DMS79 (cell line): Measurements from ENCODE around the gene TMEM44.
A peak's percentile ranks its signal among the peaks of the same experiment; 100 is the strongest.

ENCODE experiments used
- DNase-seq: peaks from one replicate; lab custom pipeline; 2025; lab: John Stamatoyannopoulos, UW

The TMEM44 gene, protein sequence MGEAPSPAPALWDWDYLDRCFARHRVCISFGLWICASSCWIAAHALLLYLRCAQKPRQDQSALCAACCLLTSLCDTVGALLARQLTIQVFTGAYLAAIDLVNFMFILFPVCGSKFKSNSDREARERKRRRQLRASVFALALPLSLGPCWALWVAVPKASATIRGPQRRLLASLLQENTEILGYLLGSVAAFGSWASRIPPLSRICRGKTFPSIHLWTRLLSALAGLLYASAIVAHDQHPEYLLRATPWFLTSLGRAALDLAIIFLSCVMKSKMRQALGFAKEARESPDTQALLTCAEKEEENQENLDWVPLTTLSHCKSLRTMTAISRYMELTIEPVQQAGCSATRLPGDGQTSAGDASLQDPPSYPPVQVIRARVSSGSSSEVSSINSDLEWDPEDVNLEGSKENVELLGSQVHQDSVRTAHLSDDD

DNA sequence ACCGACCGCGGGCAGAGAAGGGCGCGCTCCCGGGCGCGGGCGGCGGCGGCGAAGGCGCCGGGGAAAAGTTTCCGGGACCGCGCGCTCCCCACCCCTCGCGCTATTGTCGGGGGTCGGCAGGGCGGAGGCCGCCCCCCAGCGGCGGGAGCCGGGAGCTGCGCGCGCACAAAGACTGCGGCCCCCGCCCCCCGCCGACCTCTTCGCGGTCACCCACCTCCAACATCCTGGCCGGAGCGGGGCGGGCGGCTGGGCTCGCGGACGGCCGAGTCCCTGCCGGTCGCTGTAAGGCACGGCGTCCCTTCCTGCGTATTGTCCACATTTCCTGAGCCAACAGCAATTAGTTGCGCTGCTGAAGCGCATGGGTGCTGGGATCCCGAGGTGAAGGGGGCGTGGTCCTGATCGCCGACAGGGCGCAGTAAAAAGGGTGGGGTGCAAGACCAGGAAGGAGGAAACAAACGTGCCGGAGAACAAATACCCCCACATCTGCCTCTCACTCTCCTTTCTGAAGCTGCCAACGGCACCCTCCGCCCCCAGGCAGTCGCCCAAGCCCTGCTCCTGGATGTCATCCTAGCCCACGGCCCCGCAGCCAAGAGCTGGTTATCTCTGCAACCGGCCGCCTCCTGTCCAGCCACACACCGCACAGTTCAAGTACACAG lies at the start of gene TMEM44:
Gene TMEM44, minus strand, starts transcription at position 71 of the 656 bp plus-strand sequence. CDS start 204 bp downstream, outside the sequence.
- DNase-seq = peak; percentile 44

DNA sequence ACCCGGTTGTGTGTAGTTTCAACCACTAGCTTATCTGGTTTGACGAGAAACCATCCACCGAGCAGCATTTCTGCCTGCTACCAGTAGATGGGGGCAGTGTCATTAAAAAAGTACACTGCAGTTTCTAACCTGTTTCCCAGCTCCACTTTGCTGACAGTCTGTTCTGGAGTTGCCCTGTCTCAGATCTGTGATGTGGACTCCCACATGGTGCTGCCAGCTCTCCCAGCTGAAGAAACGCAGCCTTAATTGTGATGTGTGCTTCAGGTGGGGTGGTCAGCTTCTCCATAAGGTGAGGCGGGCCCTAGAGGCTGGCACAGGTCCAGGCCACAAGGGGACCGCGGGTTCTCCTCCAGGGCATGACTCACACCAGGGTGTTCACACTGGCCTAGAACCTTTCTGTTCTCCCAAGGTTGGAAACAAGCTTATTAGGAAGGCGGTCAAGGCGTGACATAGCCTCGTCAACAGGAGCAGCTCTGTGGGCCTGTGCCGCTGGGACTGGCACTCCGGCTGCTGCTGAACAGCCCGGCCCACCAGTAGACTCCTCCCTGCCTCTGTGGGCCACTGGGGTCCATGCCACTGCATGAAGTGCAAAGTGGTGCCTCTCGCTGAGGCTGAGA lies 49.6 kb upstream of the TMEM44 start:
- peak; percentile 85 for DNase-seq

DNA sequence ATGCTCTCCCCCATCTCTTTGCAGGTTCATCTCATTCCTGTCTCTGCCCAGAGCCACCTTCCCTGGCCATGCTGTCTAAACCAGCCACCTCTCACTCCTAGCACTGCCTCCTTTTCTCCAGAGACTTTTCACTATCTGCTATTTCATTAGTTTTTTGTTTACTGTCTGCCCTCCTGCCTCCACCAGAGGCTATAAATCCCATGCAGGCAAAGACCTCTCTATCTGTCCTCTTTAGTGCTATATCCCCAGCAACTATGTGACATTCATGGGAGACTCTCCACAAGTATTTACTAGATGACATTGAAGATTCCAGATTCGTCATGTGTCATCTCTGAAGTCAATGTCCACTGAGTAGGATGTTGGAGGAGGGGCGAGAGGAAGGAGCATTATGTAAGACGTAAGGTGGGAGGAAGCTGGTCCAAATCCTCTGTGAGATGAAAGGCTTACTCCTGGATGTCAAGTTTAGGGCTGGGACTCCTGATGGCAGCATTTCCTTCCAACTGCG lies 49.0 kb upstream of the TMEM44 start:
- DNase-seq = no peak

DNA sequence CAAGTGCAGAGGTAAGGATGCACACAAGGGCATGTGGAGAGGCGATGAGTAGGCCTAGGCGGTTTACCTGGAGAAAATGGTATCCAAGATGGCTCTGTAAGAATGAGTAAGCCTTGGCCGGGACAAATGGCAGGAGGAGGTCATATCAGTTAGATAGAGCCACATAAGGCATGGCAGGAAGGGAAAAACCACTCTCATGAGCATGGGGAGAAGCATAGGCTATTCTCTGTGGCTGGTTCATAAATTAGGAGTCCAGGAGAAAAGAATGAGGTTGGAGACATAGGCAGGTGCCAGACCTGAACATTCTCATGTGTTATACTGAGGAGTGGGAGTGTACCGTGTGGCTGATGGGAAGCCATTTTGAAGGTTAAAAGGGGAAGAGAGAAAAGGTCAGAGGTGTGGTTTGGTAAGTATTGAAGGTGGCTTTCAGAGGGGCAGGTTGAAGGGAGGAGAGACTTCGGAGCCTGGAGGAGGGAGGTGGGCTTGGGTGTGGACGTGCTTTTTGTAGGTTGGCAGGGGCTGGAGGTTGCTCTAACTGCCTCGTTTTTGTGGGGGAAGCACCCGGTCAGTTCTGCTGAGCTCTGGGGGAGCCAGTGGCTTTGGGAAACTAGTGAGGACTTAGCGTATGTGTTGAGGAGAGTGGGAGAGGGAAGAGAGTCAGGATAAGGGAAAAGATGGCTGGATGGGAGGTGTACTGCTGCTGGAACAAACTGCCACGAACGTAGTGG lies 47.8 kb upstream of the TMEM44 start:
- DNase-seq = no peak

DNA sequence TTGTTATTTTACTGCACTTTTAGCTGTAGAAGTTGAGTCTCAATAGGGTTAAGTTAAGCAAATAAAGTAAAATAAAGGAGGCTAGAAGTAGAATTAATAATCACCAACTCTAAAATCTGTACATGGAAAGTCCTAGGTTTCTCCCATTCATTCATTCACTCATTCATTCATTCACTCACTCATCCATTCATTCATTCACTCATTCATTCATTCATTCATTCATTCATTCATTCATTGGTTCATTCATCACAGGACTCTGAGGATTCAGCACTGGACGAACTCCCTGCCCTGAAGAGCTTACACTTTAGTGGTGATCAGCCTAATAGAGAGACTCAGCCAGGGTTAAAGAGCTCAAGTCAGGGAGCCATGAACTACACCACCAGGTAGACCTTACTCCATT lies 43.3 kb upstream of the TMEM44 start:
- DNase-seq = no peak

DNA sequence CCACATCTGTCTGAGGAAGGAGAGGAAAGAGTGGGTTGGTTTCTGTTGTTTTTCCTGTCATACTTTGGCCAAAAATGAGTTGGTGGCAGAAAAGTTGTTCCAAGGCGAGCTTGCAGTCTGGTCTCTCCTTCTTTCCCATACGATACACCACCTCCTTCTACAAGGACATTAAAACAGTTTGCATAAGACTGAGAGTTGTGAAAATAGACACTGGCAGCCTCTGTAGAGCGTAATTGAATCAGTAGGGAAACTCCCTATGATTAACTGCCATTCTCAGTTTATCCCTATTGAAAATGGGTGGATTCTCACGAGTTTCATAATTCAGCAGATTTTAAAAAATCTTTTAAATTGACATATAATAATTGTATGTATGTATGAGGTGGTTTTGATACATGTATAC lies 42.5 kb upstream of the TMEM44 start:
- no peak for DNase-seq

DNA sequence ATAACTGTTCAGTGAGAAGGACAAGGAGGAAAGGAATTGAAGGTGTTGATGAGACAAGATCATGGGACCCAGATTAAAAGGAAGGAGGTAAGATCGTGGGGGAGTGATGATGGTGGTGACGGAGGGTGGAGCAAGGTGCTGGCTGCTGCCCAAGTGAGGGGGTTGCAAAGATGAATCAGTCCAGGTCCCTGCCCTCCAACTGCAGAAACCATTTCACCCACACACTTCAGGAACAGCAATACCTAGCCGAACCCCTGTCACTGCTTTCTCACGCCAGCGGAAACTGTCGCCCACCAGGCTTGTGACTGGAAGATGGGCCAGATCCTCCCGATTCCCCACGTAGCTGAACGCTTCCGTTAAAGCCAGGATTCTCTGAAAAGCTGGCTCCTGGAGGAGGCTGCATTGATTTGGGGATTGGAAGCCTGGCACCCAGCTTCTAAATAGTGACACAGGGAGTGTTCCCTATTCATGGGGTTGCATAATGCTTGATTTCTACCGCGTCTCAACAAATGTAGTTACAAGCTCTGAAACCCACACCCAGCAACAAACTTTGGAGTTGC lies 41.9 kb upstream of the TMEM44 start:
- DNase-seq = no peak

DNA sequence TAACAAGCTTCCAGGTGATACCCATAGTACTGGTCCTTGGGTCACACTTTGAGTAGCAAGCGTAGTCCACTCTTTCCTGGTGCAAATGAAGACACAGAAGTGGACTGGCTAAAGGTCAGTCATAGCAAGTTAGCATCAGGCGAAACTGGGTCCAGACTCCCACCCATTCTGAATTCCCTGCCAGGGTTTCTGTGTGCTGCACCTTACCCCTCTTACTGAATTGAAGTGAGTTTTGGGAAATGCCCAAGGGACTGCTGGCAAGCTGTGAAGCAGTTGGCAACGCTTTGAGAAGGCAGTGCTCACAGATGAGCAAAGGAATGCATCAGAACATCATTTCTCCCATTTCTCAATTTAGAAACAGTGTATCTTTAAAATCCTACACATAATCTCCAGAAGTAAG lies 40.5 kb upstream of the TMEM44 start:
- DNase-seq = no peak

DNA sequence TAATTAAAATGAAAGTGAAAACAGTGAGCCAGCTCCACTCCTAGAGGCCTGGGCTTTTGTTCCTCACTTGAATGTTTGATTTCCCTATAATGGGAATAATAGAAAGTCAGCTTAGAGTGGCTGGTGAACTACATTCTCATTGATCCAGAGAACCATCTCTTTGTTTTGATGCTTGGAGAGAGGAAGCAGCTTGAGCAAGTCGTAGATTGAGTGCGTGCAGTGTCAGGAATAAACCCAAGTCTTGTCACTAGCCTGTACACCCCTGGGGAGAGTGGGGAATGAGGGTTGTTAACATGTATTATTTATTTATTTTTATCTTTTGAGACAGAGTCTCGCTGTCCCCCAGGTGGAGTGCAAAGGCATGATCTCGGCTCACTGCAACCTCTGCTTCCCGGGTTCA lies 39.7 kb upstream of the TMEM44 start:
- no peak for DNase-seq

DNA sequence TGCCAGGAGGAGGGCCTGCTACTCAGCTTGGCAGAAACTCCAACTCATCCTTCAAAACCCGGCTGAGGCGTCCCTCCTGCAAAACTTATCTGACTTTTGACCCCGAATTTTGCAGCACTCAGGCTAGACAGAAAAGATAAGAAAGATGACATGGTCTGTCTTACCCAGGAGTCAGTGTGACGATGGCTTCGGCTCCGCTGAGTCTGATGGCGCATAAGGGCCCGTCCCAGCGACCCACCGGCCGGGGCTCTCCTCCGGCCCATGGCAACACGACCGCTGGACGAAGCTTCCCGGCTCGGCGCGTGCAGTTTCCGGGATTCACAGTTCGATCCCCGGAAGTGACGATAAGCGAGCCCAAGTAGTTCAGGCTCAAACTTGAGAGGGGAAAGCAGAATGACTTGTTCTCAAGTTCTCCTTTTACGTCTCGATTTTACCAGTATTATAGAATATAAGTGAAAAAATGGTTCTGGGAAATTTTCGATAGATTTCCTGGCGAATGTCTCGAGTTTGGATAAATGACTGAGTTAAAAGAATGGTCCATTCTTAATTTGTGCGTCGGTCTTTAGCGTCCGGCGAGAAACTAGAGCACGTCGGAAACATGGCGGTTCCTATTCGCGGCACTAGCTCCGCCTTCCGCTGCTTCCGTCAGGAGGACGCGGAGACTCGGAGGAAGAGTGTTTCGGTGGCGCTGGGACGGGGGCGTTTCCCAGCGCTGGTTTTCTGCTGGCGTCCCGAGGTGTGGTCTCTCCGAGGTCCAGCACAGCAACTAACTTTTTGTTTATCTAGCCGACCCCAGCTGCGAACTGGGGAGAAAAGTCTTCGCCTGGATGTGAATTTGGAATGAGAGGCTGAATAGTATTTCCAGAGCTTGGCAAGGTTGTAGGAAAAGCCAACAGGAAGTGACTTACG lies 38.9 kb upstream of the TMEM44 start, which contains the start of gene LSG1:
Gene LSG1, minus strand, starts transcription at position 292 of the 909 bp plus-strand sequence. Its CDS starts 29 bp downstream, at position 263.
- DNase-seq = peak; percentile 93

DNA sequence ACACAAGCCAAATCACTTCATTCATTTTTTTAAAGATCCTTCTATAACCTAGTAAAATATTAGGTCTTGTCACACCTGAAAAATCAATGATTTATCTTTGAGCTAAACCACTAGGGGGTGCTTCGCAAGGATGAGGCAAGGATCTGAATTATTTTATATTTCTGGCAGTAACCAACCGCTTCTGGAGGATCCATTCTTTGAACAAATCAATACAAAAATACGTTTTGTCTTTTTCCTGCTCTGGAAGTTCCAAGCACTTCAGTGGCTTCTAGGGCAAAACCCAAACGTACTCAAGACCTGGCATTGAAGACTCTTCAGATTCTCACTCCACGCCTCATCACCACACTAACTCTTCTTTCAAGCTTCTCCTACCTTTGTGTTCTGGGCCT lies 38.3 kb upstream of the TMEM44 start:
- no peak for DNase-seq

DNA sequence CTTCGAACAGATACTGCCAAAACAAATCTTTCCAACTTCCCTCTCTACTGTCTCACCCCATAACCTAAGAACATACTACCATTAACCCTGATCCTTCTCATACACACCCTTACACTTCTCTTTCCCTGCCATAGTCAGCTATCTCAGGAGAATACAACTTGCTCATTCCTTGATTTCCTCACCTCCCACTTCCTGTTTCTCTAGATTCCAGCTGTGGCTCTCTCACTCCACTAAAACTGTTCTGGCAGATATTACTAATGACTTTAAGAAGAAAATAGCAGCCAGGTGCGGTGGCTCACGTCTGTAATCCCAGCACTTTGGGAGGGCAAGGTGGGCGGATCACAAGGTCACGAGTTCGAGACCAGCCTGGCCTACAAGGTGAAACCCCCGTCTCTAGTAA lies 34.1 kb upstream of the TMEM44 start:
- no peak for DNase-seq

DNA sequence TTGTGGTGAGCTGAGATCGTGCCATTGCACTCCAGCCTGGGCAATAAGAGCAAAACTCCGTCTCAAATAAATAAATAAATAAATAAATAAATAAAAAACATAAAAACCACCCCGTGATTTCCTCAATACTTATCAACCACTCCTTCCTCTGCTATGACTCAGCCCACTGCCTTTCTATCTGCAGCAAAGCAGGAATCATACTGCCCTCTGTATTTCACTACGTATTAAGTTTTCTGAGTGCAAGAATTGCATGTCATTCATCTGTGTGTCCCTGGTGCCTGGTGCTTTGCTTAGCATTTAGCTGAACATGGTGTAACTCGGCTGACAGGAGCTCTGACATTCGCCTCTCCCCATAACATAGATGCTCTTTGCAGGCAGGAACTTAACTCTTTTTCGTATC lies 31.6 kb upstream of the TMEM44 start:
- no peak for DNase-seq

DNA sequence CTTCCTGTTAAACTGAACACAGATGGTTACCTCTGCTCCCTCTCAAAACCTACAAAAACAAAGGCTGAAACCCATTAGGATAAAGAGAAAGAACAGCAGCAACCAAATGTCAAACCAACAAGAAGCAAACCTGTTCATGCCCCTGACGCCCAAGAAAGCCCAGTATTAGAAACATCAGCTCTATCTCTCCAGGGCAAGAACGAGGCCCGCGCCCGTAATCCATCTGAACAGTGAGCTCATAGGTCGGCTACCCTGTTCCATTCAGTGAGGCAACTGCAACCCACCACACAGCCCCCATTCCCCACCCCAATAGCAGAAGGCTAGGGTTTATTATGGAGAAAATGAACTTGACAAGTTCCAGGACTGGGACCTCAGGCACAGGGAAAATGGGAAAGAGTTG lies 28.7 kb upstream of the TMEM44 start:
- no peak for DNase-seq

DNA sequence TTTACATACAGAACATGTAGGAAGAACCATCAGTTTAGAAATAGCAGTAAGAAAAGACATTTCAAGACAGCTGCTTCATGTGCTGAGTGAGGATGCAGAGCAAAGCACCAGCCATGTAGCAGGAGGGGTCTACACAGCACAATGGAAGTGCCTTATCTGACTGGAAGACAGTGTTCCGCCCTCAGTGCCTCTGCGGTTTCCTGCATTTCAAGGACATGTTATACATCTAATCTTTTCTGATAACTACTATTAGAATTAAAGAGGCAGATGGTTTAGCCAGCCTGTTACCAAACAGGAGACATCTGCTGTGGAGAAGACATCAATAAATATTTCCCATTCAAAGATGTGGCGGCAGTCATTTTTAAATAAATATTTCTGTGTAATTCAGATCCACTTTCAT lies 28.2 kb upstream of the TMEM44 start:
- DNase-seq = no peak

DNA sequence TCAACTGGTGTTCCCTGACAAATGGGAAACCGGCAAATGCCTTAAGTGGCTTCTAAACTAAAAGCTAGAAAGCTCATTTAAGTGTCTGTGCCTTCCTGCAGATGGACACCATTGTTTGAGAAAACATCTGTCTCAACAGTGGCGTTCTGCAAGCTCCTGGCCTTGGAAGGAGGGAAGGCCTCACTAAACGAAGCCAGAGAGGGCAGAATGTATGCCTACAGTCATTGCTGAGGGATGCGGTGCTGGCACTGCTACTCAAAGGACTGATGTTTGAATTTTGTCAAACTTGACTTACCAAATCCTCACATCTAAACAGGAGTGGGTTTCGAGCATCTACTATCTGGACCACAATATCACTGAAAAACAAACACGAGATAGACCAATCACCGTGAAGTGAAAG lies 26.6 kb upstream of the TMEM44 start:
- no peak for DNase-seq

DNA sequence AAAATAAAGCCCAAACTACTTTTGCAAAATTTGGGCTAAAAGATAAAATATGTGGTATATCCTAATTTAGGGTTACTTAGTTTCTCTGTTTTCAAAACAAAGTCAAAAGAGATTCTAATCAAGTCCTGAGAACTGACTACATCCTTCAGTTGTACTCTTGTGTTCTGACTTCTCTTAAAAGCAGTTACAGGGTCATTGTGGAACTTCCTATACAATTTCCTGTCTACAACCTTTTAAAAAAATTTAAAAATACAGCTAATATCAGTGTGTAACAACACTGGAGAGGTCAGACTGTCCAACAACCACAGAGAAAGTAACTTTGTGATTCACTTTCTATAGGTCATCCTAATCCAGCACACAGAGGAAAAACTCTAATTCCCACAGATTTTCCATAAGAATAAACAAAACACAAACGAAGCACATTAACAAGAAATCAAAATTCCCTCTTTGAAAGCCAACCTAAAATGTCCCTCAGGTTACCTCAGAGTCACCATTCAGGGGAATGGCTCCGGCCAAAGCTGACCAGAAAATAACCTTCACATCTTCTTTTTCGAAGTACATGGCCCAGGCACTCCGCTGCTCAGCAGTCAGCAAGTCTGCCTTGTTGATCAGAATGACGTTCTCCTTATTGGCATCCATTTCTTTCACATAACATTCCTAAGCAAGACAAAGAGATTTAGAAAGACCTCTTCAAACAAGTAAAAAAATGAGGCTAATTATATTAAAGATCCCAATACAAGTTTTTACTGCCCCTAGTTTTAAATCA lies 25.4 kb upstream of the TMEM44 start:
- DNase-seq = no peak

DNA sequence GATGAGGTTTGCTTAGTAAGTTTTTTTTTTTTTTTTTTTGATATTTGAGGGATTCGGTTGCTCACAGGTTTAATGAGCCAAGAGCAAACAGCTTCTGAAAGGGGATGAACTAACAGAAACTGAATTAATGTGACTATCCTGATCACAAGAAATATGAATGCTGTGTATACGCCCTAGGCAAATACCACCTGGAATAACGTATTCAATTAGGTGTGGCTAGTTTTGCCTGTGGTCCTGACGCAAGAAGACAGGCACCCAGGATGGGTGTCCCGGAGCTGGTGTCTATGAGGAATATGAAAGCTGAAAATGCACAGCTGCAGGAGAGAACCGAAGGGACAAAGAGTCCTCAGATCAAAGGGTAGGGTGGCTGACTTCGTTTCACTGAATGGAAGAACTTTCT lies 24.2 kb upstream of the TMEM44 start:
- no peak for DNase-seq

DNA sequence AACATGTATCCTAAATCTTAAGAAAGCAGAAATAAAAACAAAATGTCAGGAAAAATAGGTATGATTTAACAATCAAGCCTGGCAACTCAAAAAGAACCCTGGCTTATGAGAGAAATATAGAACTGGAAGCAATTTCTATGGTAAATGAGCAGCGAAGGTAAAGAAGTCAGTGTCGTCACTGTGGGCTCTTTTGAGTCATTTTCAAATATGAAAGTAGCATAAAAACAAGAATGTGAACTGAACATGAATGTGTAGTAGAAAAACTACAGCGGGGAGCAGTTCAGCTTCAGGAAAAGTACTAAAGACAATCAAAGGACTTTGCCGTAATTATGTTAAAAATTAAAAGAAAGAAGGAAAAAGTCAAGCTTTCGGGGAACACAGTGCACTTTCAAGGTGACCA lies 21.2 kb upstream of the TMEM44 start:
- no peak for DNase-seq

DNA sequence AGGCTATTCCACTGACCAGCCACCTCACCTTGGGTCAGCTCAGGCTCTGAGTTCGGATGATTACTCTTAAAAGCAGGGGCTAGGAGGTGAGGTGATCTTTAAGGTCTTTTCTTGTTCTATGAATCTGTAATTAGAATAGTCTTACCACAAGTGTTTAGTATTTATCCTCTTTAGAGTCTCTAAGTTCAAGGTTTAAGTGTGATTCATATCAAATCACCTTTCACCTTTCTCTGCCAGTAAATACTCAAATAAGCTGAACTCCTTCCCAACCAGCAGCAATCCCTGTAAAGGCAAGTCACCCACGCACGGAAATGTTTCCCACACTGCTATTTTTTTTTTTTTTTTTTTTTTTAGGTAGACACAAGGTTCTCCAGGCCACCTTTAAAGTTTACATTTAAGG lies 14.5 kb upstream of the TMEM44 start:
- no peak for DNase-seq
